ENCODE results near the gene KRTAP21-2. TPM values are rescaled to one million over a fixed set of nuclear protein-coding genes. Genes with fewer than 3 reads are reported as not detected.
"Not testable (repeated sequence)": the region's sequence is repeated elsewhere in the genome, so short reads cannot be mapped to it uniquely, and the experiment has no call there.

Gene KRTAP21-2
- total and polyA plus RNA-seq, 11 donors = not detected

GRCh38 chr21:30760776-30761175 is 13.7 kb upstream of the KRTAP21-2 start:
- intact Hi-C loops (cut with DNase I) = no loop called here

GRCh38 chr21:30758306-30758705 is 11.2 kb upstream of the KRTAP21-2 start:
- Histone ChIP-seq H3K4me3 (no peak overlapping the region), H3K27ac (no peak overlapping the region), H3K36me3 (no peaks in the 10 kb centered on the region), H3K27me3 (no peaks in the 10 kb centered on the region), H3K4me1 (no peaks in the 10 kb centered on the region), H3K9me3 (no peaks in the 10 kb centered on the region)
- DNase-seq (no peak), ATAC-seq (no peak)
- intact Hi-C loops (cut with DNase I) = no loop called here
- TF ChIP-seq CTCF (IDR thresholded peaks at IDR 0.05) = no peak
- no peak for TF ChIP-seq POLR2A (IDR thresholded peaks at IDR 0.05)
- 40 to 58% (median 57%) methylated on average over 2 of the region's 2 CpGs for WGBS, 4 donors

More at GRCh38 chr21:30760776-30761175, 13.7 kb upstream of the KRTAP21-2 start:
- Histone ChIP-seq H3K9me3 (no peaks in the 10 kb centered on the region), H3K27ac (no peak overlapping the region), H3K27me3 (no peaks in the 10 kb centered on the region), H3K36me3 (no peaks in the 10 kb centered on the region), H3K4me1 (no peaks in the 10 kb centered on the region), H3K4me3 (no peak overlapping the region)
- no peak for TF ChIP-seq CTCF (IDR thresholded peaks at IDR 0.05)
- no peak for TF ChIP-seq POLR2A (IDR thresholded peaks at IDR 0.05)
- 68 to 71% (median 70%) methylated on average over 2 of the region's 2 CpGs for WGBS, 4 donors
- DNase-seq = no peak
- no peak for ATAC-seq

GRCh38 chr21:30755328-30755727 is 8.3 kb upstream of the KRTAP21-2 start, which contains the start of gene KRTAP21-1:
KRTAP21-1 (minus strand) TSS chr21:30755428; CDS start chr21:30755378, 50 bp downstream.
- whole genome bisulfite sequencing, 4 donors = 92 to 100% (median 96%) methylated on average over 1 to 2 of the region's 2 CpGs
- not testable (repeated sequence) for ATAC-seq

GRCh38 chr21:30740462-30740861 is 6.6 kb downstream of the KRTAP21-2 start:
- Histone ChIP-seq H3K27me3 (no peaks in the 10 kb centered on the region), H3K4me1 (no peaks in the 10 kb centered on the region), H3K36me3 (no peaks in the 10 kb centered on the region), H3K4me3 (no peak overlapping the region), H3K27ac (no peak overlapping the region), H3K9me3 (peaks cover 0 to 2% (median 0%) of the 10 kb centered on the region in 12 donors)
- ATAC-seq = no peak
- no peak for TF ChIP-seq CTCF (IDR thresholded peaks at IDR 0.05)
- TF ChIP-seq POLR2A (IDR thresholded peaks at IDR 0.05) = no peak
- 77 to 89% (median 87%) methylated on average over 2 of the region's 2 CpGs for WGBS, 4 donors
- intact Hi-C loops (cut with DNase I) = loop anchor here in 1 of 10 donors (10.0 kb wide), 1 partner anchor 334 kb away; no protein-coding TSS in a partner anchor
- no peak for DNase-seq

More at GRCh38 chr21:30755328-30755727, 8.3 kb upstream of the KRTAP21-2 start, which contains the start of gene KRTAP21-1:
- DNase-seq; H3K4me1 ChIP-seq; intact Hi-C loops (cut with DNase I); H3K27me3 ChIP-seq; H3K27ac ChIP-seq; H3K36me3 ChIP-seq; H3K9me3 ChIP-seq; H3K4me3 ChIP-seq: not testable (repeated sequence)

- no peak for DNase-seq
- no peaks in the 10 kb centered on the region for H3K9me3 ChIP-seq
- H3K27ac ChIP-seq = no peak overlapping the region
- 37 to 55% (median 41%) methylated on average over 1 of the region's 1 CpG for WGBS, 4 donors
- no peak overlapping the region for H3K4me3 ChIP-seq
- intact Hi-C loops (cut with DNase I) = loop anchor here in 9 of 10 donors (2.0 to 10.0 kb wide), 7 partner anchors 286 to 392 kb away; partner anchors contain the start of genes KRTAP15-1 (in 6 of the 9) and KRTAP23-1 (in 3 of the 9)
- H3K27me3 ChIP-seq = no peaks in the 10 kb centered on the region
- no peaks in the 10 kb centered on the region for H3K4me1 ChIP-seq
- TF ChIP-seq CTCF (IDR thresholded peaks at IDR 0.05) = peak in 7 of 12 donors; percentile 19 to 40 (median 27)
- TF ChIP-seq POLR2A (IDR thresholded peaks at IDR 0.05) = no peak
- no peak for ATAC-seq
- H3K36me3 ChIP-seq = no peaks in the 10 kb centered on the region
Observed at GRCh38 chr21:30733026-30733425, 14.0 kb downstream of the KRTAP21-2 start.

All from heart left ventricle (tissue), 16 donors.